ENCODE data around the gene TCF20. TPM values are rescaled to one million over a fixed set of nuclear protein-coding genes. Genes with fewer than 3 reads are reported as not detected.
A peak's percentile ranks its signal among the peaks of the same experiment; 100 is the strongest.

TCF20 gene
- total RNA-seq, 1 donor from 2014 or later, result 83.9 TPM

GRCh38 chr22:42228483-42228882, 42.0 kb downstream of the TCF20 start:
- Mint-ChIP-seq H3K9me3 (no peaks in the 10 kb centered on the region), H3K4me1 (ENCODE audit: low read depth) (peaks cover 33% of the 10 kb centered on the region), H3K27me3 (ENCODE audit: insufficient read depth) (no peaks in the 10 kb centered on the region), H3K27ac (no peak overlapping the region), H3K4me3 (no peak overlapping the region), H3K36me3 (ENCODE audit: low read depth) (peaks cover 3% of the 10 kb centered on the region)
- intact Hi-C loops (cut with micrococcal nuclease), result no loop called here
- DNase-seq (ENCODE audit: low spot score), result no peak

GRCh38 chr22:42227435-42227834, 43.0 kb downstream of the TCF20 start:
- peaks cover 44% of the 10 kb centered on the region for H3K4me1 Mint-ChIP-seq (ENCODE audit: low read depth)

GRCh38 chr22:42225841-42226240, 44.6 kb downstream of the TCF20 start:
- intact Hi-C loops (cut with micrococcal nuclease), result no loop called here
- Mint-ChIP-seq H3K36me3 (ENCODE audit: low read depth) (peaks cover 3% of the 10 kb centered on the region), H3K9me3 (no peaks in the 10 kb centered on the region), H3K27me3 (ENCODE audit: insufficient read depth) (no peaks in the 10 kb centered on the region), H3K27ac (no peak overlapping the region), H3K4me3 (no peak overlapping the region), H3K4me1 (ENCODE audit: low read depth) (peaks cover 50% of the 10 kb centered on the region)
- DNase-seq (ENCODE audit: low spot score), result no peak

More at GRCh38 chr22:42227435-42227834, 43.0 kb downstream of the TCF20 start:
- intact Hi-C loops (cut with micrococcal nuclease), result no loop called here
- no peaks in the 10 kb centered on the region for H3K27me3 Mint-ChIP-seq (ENCODE audit: insufficient read depth)
- peaks cover 3% of the 10 kb centered on the region for H3K36me3 Mint-ChIP-seq (ENCODE audit: low read depth)
- H3K4me3 Mint-ChIP-seq, result no peak overlapping the region
- no peak overlapping the region for H3K27ac Mint-ChIP-seq
- H3K9me3 Mint-ChIP-seq, result no peaks in the 10 kb centered on the region
- no peak for DNase-seq (ENCODE audit: low spot score)

- intact Hi-C loops (cut with micrococcal nuclease), result no loop called here
- Mint-ChIP-seq H3K9me3 (no peaks in the 10 kb centered on the region), H3K36me3 (ENCODE audit: low read depth) (peaks cover 1% of the 10 kb centered on the region), H3K4me1 (ENCODE audit: low read depth) (peaks cover 35% of the 10 kb centered on the region), H3K4me3 (no peak overlapping the region), H3K27ac (peak overlapping the region; percentile 18), H3K27me3 (ENCODE audit: insufficient read depth) (no peaks in the 10 kb centered on the region)
- no peak for DNase-seq (ENCODE audit: low spot score)
Observed at GRCh38 chr22:42222140-42222539, 48.3 kb downstream of the TCF20 start.

Other genes with a start within 250 kb of the TCF20 start
- gene NAGA, start 199.8 kb downstream of the TCF20 start, total RNA-seq, result 30.5 and 30.9 TPM in 2 replicates
- 5.6 and 5.9 TPM in 2 replicates for gene PHETA2, start 196.4 kb downstream of the TCF20 start, total RNA-seq
- gene SMDT1, start 191.0 kb downstream of the TCF20 start, total RNA-seq, result 53.9 and 58.2 TPM in 2 replicates
- 81.6 and 85.8 TPM in 2 replicates for gene NDUFA6, start 179.9 kb downstream of the TCF20 start, total RNA-seq
- 4.1 and 4.6 TPM in 2 replicates for gene CYP2D6, start 139.8 kb downstream of the TCF20 start, total RNA-seq
- gene NFAM1, start 161.8 kb upstream of the TCF20 start, total RNA-seq, result 0.12 and 0.88 TPM in 2 replicates
- gene RRP7A, start 249.1 kb upstream of the TCF20 start, total RNA-seq, result 131 and 144 TPM in 2 replicates